ENCODE measurements around the gene TRIM34. TPM values are rescaled to one million over a fixed set of nuclear protein-coding genes. Genes with fewer than 3 reads are reported as not detected.

The TRIM34 gene
- total RNA-seq, 1 donor from 2014 or later = 1.7 TPM

GRCh38 chr11:5610446-5610845, 14.4 kb upstream of the TRIM34 start:
- H3K27ac ChIP-seq (replicated peaks) = no peak overlapping the region

GRCh38 chr11:5611627-5612026, 13.2 kb upstream of the TRIM34 start:
- no peak for TF ChIP-seq CTCF (IDR thresholded peaks at IDR 0.05; ENCODE audit: borderline replicate concordance)
- no peak overlapping the region for H3K27ac ChIP-seq (replicated peaks)
- H3K36me3 ChIP-seq = no peaks in the 10 kb centered on the region
- no peak overlapping the region for H3K4me3 ChIP-seq
- intact Hi-C loops (cut with micrococcal nuclease) = no loop called here
- H3K9me3 ChIP-seq (replicated peaks) = no peaks in the 10 kb centered on the region
- no peaks in the 10 kb centered on the region for H3K4me1 ChIP-seq
- no peaks in the 10 kb centered on the region for H3K27me3 ChIP-seq (ENCODE audit: low read depth)
- no peak for DNase-seq

More at GRCh38 chr11:5610446-5610845, 14.4 kb upstream of the TRIM34 start:
- intact Hi-C loops (cut with micrococcal nuclease) = no loop called here
- peaks cover 7% of the 10 kb centered on the region for H3K36me3 ChIP-seq
- DNase-seq = no peak
- no peak for TF ChIP-seq CTCF (IDR thresholded peaks at IDR 0.05; ENCODE audit: borderline replicate concordance)
- no peaks in the 10 kb centered on the region for H3K27me3 ChIP-seq (ENCODE audit: low read depth)
- no peaks in the 10 kb centered on the region for H3K9me3 ChIP-seq (replicated peaks)
- H3K4me3 ChIP-seq = no peak overlapping the region
- H3K4me1 ChIP-seq = no peaks in the 10 kb centered on the region

GRCh38 chr11:5618807-5619206, 6.0 kb upstream of the TRIM34 start:
- Histone ChIP-seq H3K36me3 (no peaks in the 10 kb centered on the region), H3K27me3 (ENCODE audit: low read depth) (no peaks in the 10 kb centered on the region), H3K27ac (replicated peaks) (no peak overlapping the region), H3K9me3 (replicated peaks) (no peaks in the 10 kb centered on the region), H3K4me3 (no peak overlapping the region), H3K4me1 (peaks cover 12% of the 10 kb centered on the region)
- TF ChIP-seq CTCF (IDR thresholded peaks at IDR 0.05; ENCODE audit: borderline replicate concordance) = no peak
- intact Hi-C loops (cut with micrococcal nuclease) = no loop called here
- DNase-seq = no peak

GRCh38 chr11:5620651-5621521, 3.9 kb upstream of the TRIM34 start:
- Histone ChIP-seq H3K9me3 (replicated peaks) (no peaks in the 10 kb centered on the region), H3K36me3 (no peaks in the 10 kb centered on the region), H3K27me3 (ENCODE audit: low read depth) (no peaks in the 10 kb centered on the region), H3K4me1 (peaks cover 31% of the 10 kb centered on the region), H3K4me3 (no peak overlapping the region), H3K27ac (replicated peaks) (peak overlapping the region; percentile 1)
- intact Hi-C loops (cut with micrococcal nuclease) = no loop called here
- TF ChIP-seq CTCF (IDR thresholded peaks at IDR 0.05; ENCODE audit: borderline replicate concordance) = no peak
- DNase-seq = no peak

GRCh38 chr11:5621580-5621979, 3.2 kb upstream of the TRIM34 start:
- intact Hi-C loops (cut with micrococcal nuclease) = no loop called here
- no peaks in the 10 kb centered on the region for H3K27me3 ChIP-seq (ENCODE audit: low read depth)
- peaks cover 35% of the 10 kb centered on the region for H3K4me1 ChIP-seq
- no peak overlapping the region for H3K4me3 ChIP-seq
- TF ChIP-seq CTCF (IDR thresholded peaks at IDR 0.05; ENCODE audit: borderline replicate concordance) = no peak
- no peaks in the 10 kb centered on the region for H3K36me3 ChIP-seq
- peak overlapping the region; percentile 1 for H3K27ac ChIP-seq (replicated peaks)
- H3K9me3 ChIP-seq (replicated peaks) = no peaks in the 10 kb centered on the region
- no peak for DNase-seq

All from left ventricle myocardium inferior (tissue), 1 donor.